Measurements from ENCODE around the gene MAML1. TPM values are rescaled to one million over a fixed set of nuclear protein-coding genes. Genes with fewer than 3 reads are reported as not detected.

The MAML1 gene
- total and polyA plus RNA-seq, 4 donors: 2.2 to 7.6 (median 6.3) TPM

DNA sequence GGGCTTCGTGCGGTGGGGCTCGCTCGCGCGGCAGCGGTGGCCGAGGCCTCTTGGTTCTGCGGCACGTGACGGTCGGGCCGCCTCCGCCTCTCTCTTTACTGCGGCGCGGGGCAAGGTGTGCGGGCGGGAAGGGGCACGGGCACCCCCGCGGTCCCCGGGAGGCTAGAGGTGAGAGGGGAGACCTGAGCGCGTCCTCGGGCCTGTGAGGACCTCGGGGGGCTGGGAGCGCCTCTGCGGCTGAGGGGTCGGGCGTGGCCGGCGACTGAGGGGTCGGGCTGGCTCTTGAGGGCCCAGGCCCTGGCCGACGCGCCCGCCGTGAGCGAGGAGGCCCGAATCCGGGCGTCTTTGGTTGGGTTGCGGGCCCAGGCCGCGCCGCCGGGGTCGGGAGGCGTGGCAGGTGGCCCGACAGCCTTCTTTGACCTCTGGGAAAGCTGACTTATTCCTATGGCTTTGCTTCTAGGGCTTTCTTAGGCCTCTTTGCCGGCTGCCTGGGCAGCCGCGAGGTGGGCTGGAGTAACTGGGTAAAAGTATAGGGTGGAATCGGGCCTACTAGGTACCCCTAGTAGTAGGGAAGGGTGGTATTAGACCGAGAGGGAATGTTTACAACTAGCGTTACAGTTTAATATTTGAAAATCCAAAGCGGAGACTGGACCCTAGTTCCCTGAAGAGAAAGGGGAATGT lies 33.5 kb upstream of the MAML1 start, which contains the start of gene CANX:
Gene CANX (plus strand): TSS at position 33 of the 681 bp plus-strand sequence. CDS start 6,715 bp downstream, outside the sequence.
- Histone ChIP-seq H3K27ac (ENCODE audit: low read depth in 1 of 2, low read length in 2 of 2) (peak within 1 kb of the TSS; percentile 97 to 98), H3K27me3 (ENCODE audit: control insufficient read depth in 4 of 4, insufficient read depth in 4 of 4, low read length in 3 of 4) (no peaks in the 10 kb centered on the region), H3K4me3 (ENCODE audit: low read depth in 1 of 3, low read length in 3 of 3) (peak within 1 kb of the TSS; percentile 80 to 99 (median 87))

More for the DNA sequence above, 33.5 kb upstream of the MAML1 start, which contains the start of gene CANX:
- TF ChIP-seq EGR1 (IDR thresholded peaks at IDR 0.05; ENCODE audit: low read depth in 2 of 2): no peak
- TF ChIP-seq, protein P1, sequence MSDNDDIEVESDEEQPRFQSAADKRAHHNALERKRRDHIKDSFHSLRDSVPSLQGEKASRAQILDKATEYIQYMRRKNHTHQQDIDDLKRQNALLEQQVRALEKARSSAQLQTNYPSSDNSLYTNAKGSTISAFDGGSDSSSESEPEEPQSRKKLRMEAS (IDR thresholded peaks at IDR 0.05): no peak
- TF ChIP-seq SP1 (IDR thresholded peaks at IDR 0.05): no peak
- TF ChIP-seq HNF4A (conservative IDR thresholded peaks at IDR 0.05): no peak
- no peak for TF ChIP-seq GABPA (IDR thresholded peaks at IDR 0.05 in 1 of 2, conservative IDR thresholded peaks at IDR 0.05 in 1 of 2)
- TF ChIP-seq FOXA2 (IDR thresholded peaks at IDR 0.05): no peak
- TF ChIP-seq, protein P2, sequence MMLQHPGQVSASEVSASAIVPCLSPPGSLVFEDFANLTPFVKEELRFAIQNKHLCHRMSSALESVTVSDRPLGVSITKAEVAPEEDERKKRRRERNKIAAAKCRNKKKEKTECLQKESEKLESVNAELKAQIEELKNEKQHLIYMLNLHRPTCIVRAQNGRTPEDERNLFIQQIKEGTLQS (IDR thresholded peaks at IDR 0.05): no peak
- no peak for TF ChIP-seq YY1 (IDR thresholded peaks at IDR 0.05)
- TF ChIP-seq NR2F2 (IDR thresholded peaks at IDR 0.05): no peak
- TF ChIP-seq, protein P3, sequence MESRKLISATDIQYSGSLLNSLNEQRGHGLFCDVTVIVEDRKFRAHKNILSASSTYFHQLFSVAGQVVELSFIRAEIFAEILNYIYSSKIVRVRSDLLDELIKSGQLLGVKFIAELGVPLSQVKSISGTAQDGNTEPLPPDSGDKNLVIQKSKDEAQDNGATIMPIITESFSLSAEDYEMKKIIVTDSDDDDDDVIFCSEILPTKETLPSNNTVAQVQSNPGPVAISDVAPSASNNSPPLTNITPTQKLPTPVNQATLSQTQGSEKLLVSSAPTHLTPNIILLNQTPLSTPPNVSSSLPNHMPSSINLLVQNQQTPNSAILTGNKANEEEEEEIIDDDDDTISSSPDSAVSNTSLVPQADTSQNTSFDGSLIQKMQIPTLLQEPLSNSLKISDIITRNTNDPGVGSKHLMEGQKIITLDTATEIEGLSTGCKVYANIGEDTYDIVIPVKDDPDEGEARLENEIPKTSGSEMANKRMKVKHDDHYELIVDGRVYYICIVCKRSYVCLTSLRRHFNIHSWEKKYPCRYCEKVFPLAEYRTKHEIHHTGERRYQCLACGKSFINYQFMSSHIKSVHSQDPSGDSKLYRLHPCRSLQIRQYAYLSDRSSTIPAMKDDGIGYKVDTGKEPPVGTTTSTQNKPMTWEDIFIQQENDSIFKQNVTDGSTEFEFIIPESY (IDR thresholded peaks at IDR 0.05): no peak
- no peak for TF ChIP-seq TAF1 (conservative IDR thresholded peaks at IDR 0.05)
- no peak for TF ChIP-seq HNF4G (IDR thresholded peaks at IDR 0.05)
- no peak for TF ChIP-seq RXRA (IDR thresholded peaks at IDR 0.05)
- TF ChIP-seq FOXA1 (IDR thresholded peaks at IDR 0.05): no peak
- TF ChIP-seq JUND (IDR thresholded peaks at IDR 0.05): no peak
- TF ChIP-seq RAD21 (IDR thresholded peaks at IDR 0.05): no peak
- TF ChIP-seq, protein P4, sequence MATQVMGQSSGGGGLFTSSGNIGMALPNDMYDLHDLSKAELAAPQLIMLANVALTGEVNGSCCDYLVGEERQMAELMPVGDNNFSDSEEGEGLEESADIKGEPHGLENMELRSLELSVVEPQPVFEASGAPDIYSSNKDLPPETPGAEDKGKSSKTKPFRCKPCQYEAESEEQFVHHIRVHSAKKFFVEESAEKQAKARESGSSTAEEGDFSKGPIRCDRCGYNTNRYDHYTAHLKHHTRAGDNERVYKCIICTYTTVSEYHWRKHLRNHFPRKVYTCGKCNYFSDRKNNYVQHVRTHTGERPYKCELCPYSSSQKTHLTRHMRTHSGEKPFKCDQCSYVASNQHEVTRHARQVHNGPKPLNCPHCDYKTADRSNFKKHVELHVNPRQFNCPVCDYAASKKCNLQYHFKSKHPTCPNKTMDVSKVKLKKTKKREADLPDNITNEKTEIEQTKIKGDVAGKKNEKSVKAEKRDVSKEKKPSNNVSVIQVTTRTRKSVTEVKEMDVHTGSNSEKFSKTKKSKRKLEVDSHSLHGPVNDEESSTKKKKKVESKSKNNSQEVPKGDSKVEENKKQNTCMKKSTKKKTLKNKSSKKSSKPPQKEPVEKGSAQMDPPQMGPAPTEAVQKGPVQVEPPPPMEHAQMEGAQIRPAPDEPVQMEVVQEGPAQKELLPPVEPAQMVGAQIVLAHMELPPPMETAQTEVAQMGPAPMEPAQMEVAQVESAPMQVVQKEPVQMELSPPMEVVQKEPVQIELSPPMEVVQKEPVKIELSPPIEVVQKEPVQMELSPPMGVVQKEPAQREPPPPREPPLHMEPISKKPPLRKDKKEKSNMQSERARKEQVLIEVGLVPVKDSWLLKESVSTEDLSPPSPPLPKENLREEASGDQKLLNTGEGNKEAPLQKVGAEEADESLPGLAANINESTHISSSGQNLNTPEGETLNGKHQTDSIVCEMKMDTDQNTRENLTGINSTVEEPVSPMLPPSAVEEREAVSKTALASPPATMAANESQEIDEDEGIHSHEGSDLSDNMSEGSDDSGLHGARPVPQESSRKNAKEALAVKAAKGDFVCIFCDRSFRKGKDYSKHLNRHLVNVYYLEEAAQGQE (IDR thresholded peaks at IDR 0.05): no peak
- TF ChIP-seq, protein P5, sequence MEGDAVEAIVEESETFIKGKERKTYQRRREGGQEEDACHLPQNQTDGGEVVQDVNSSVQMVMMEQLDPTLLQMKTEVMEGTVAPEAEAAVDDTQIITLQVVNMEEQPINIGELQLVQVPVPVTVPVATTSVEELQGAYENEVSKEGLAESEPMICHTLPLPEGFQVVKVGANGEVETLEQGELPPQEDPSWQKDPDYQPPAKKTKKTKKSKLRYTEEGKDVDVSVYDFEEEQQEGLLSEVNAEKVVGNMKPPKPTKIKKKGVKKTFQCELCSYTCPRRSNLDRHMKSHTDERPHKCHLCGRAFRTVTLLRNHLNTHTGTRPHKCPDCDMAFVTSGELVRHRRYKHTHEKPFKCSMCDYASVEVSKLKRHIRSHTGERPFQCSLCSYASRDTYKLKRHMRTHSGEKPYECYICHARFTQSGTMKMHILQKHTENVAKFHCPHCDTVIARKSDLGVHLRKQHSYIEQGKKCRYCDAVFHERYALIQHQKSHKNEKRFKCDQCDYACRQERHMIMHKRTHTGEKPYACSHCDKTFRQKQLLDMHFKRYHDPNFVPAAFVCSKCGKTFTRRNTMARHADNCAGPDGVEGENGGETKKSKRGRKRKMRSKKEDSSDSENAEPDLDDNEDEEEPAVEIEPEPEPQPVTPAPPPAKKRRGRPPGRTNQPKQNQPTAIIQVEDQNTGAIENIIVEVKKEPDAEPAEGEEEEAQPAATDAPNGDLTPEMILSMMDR (IDR thresholded peaks at IDR 0.05; ENCODE audit: low read depth, low read length, missing input control): no peak
- peaks cover 2 to 9% (median 3%) of the 10 kb centered on the region in 4 donors for H3K36me3 ChIP-seq (ENCODE audit: control insufficient read depth in 4 of 4, insufficient read depth in 3 of 4, low read depth in 1 of 4, low read length in 3 of 4)
- WGBS: under 1% methylated on average over 58 of the region's 58 CpGs
- DNase-seq (ENCODE audit: low spot score): no peak
- no peaks in the 10 kb centered on the region for H3K9me3 ChIP-seq (ENCODE audit: control insufficient read depth in 4 of 4, low read length in 3 of 4)
- peaks cover 3 to 29% (median 13%) of the 10 kb centered on the region in 4 donors for H3K4me1 ChIP-seq (ENCODE audit: control insufficient read depth in 4 of 4, insufficient read depth in 4 of 4, low read length in 3 of 4)
- H3K9ac ChIP-seq (ENCODE audit: low read depth in 1 of 2, low read length in 2 of 2): peak within 1 kb of the TSS; percentile 87 to 100
